SU-DHL-6 (cell line): ENCODE data around the gene ERMAP.

Source experiments
- EZH2phosphoT487 ChIP-seq: fragments of 200-600 bp; sonication (generic), shearing (Covaris generic); conservative IDR thresholded peaks from 2 replicates; pipeline ENCODE4 v1.6.1; 2018; ENCODE audit warnings: mild to moderate bottlenecking, antibody characterized with exemption, low read length, moderate library complexity, mixed read lengths
- TF ChIP-seq, protein P1 (sequence below): fragments of 200-600 bp; sonication (generic); IDR thresholded peaks from one replicate; pipeline ENCODE4 v1.5.1; 2017; ENCODE audit warnings: antibody characterized with exemption, mild to moderate bottlenecking, low read length, moderate library complexity; ENCODE audit not compliant: insufficient read depth, poor library complexity, severe bottlenecking

DNA sequence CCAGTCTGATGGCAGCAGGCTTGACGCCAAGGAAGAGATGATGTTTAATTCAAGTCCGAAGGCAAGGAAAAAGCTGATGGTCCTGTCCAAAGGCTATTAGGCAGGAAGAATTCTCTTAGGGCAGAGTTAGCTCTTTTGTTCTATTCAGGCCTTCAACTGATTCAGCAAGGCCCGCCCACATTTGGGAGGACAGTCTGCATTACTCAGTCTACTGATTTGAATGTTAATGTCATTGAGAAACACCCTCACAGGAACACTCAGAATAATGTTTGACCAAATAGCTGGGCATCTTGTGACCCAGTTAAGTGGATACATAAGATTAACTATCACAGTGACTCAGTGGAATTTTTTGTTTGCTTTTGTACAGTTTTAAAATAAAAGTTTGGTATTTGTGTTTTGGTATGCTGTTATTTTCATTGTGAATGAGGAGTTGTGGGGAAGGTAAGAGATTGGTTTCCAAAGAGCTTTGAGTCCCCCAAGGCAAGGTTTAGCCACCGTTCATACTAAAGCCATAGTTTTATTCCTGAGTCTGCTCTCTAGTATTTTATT, 27.7 kb downstream of the ERMAP start:
- TF ChIP-seq, protein P1, sequence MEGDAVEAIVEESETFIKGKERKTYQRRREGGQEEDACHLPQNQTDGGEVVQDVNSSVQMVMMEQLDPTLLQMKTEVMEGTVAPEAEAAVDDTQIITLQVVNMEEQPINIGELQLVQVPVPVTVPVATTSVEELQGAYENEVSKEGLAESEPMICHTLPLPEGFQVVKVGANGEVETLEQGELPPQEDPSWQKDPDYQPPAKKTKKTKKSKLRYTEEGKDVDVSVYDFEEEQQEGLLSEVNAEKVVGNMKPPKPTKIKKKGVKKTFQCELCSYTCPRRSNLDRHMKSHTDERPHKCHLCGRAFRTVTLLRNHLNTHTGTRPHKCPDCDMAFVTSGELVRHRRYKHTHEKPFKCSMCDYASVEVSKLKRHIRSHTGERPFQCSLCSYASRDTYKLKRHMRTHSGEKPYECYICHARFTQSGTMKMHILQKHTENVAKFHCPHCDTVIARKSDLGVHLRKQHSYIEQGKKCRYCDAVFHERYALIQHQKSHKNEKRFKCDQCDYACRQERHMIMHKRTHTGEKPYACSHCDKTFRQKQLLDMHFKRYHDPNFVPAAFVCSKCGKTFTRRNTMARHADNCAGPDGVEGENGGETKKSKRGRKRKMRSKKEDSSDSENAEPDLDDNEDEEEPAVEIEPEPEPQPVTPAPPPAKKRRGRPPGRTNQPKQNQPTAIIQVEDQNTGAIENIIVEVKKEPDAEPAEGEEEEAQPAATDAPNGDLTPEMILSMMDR = no peak
- no peak for TF ChIP-seq EZH2phosphoT487
